GM12864 (cell line): Measurements from ENCODE around the gene LRSAM1.

Source experiments
- DNase-seq: peaks from one replicate; pipeline ENCODE4 v3.0.0-alpha.2; 2011; ENCODE audit warnings: low read depth
- H3K4me3 ChIP-seq: 2 replicates; pipeline ENCODE4 v1.5.1; 2011; ENCODE audit warnings: mild to moderate bottlenecking, low read depth, low read length, control low read depth
- TF ChIP-seq, protein P1 (sequence below): IDR thresholded peaks from 2 replicates; pipeline ENCODE4 v1.5.1; 2011; ENCODE audit warnings: low read depth, mild to moderate bottlenecking, moderate library complexity, low read length, control low read depth, inconsistent platforms; ENCODE audit errors: missing control alignments

The LRSAM1 gene

DNA sequence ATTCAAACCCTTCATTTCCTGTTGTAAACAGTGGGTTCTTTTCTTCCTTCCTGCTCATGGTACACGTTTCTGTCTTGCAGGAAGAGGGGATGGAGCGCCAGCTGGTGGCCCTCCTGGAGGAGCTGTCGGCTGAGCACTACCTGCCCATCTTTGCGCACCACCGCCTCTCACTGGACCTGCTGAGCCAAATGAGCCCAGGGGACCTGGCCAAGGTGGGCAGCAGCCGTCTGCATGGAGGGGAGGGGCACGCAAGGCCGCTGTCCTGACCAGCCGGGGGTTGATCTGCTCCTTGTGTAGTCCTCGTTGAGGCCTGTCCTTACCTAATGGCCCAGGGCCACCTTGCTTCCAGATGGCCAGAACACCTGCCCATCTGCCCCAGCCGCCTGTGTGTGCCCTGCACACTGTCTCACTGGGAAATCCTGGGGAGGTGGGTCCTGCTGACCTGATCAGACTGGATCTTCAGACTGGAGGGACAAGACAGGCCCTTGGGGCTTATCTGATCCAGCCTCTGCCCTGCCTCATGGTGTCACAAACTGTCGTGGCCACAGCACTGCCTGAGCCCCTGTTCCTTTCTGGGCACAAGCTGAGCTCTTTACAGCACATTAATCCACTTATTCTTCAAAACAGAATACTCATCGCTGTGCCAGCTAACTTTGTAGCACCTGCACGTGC is 44.7 kb downstream of the LRSAM1 start:
- TF ChIP-seq, protein P1, sequence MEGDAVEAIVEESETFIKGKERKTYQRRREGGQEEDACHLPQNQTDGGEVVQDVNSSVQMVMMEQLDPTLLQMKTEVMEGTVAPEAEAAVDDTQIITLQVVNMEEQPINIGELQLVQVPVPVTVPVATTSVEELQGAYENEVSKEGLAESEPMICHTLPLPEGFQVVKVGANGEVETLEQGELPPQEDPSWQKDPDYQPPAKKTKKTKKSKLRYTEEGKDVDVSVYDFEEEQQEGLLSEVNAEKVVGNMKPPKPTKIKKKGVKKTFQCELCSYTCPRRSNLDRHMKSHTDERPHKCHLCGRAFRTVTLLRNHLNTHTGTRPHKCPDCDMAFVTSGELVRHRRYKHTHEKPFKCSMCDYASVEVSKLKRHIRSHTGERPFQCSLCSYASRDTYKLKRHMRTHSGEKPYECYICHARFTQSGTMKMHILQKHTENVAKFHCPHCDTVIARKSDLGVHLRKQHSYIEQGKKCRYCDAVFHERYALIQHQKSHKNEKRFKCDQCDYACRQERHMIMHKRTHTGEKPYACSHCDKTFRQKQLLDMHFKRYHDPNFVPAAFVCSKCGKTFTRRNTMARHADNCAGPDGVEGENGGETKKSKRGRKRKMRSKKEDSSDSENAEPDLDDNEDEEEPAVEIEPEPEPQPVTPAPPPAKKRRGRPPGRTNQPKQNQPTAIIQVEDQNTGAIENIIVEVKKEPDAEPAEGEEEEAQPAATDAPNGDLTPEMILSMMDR: no peak
- H3K4me3 ChIP-seq: no peak overlapping the region
- DNase-seq: no peak

DNA sequence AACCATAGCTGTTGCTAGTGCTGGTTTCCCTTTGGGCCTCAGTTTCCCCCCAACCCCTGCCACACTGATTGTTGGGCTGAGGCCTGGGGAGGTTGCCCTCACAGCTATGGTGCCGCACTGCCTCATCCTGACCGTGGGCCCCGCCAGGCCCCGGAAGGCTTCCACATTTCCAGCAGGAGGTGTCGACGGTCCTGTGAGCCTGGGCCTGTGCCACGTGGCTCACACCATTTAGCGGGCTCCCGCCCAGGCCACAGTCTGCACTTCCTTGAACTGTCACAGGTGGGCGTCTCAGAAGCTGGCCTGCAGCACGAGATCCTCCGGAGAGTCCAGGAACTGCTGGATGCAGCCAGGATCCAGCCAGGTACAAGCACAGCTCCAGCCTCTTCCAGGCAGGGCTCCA is 45.7 kb downstream of the LRSAM1 start:
- no peak for DNase-seq
- TF ChIP-seq, protein P1: no peak

DNA sequence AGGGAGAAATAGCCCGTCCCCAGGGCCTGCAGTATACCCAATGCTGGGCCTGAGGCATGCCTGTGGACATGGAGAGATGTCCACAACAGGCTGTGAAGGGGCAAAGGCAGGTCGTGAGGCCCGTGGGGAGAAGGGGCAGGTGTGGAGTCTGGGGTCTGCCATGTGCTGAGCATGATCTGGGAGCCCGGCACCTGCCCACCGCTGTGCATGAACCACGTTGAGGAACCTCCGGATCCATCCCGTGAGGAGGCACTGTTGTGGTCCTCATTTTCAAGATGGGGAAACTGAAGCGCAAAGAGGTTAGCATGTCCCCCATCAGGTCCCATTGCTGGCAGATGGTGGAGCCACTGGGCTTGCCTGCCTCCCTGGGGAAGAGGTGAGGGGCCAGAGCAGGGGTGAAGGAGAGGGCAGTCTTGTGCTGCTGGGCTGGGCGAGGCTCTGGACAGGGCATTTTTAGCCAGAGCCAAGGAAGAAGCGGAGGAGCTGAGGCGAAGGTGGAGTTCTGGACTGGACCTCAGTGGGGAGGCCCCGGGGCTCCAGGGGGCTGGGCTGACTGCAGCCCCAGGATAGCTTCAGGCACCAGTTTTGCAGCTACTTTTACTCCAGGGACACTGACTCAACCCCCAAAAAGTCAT is 46.5 kb downstream of the LRSAM1 start:
- no peak overlapping the region for H3K4me3 ChIP-seq
- DNase-seq: no peak
- TF ChIP-seq, protein P1: no peak

More for the DNA sequence above, 45.7 kb downstream of the LRSAM1 start:
- H3K4me3 ChIP-seq: no peak overlapping the region

DNA sequence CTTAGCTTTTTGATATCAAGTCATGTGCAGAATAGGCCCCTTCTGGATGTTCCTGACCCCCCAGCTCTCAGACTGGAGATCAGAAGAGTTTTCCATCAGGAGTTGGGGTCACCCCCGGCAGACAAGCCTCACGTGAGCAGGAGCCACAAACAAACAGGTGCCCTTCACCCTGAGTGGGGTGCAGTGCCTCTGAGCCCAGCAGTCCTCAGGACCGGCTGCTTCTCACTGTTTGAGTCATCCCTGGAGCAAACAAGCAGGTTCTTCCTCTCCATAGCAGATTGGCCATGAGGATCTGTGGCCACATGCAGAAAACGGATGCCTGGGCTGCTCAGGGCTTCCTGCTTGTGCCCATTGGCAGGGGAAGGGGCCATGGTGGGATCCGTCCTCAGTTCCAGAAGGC is 47.0 kb downstream of the LRSAM1 start:
- TF ChIP-seq, protein P1: no peak
- DNase-seq: no peak
- H3K4me3 ChIP-seq: no peak overlapping the region

DNA sequence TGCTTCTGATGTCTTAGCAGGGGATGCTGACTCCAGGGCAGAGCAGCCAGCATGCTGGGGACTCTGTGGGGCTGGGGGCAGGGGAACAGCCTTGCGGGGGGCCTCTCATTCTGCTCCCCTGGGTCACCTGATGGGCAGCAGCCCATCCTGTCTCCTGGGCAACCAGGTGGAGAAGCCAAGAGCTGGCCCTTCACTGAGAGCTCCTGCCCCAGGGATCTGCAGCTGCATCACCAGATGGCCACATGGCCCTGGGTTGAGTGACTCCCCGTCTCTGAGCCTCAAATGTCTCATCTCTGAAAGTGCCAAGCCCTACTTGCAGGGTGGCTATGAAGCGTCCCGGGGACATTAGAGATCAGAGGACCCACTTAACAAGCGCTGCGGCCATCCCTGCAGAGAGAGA is 49.1 kb downstream of the LRSAM1 start:
- no peak overlapping the region for H3K4me3 ChIP-seq
- TF ChIP-seq, protein P1: no peak
- DNase-seq: no peak

DNA sequence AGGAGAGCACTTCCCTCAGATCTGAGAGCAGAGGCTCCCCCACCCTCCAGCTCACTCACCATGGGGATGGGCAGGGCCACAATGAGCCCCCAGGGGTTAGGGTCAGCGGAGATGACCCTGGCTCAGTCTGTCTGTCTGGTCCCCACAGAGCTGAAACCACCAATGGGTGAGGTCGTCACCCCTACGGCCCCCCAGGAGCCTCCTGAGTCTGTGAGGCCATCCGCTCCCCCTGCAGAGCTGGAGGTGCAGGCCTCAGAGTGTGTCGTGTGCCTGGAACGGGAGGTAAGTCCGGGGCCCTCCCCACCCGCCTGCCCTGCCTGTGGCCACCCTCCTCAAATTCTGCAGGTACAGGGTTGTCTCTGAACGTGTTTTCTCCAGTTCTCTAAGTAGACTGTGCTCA is 49.6 kb downstream of the LRSAM1 start:
- no peak overlapping the region for H3K4me3 ChIP-seq
- TF ChIP-seq, protein P1: no peak
- DNase-seq: no peak
